Activated naive CD8-positive, alpha-beta T cell treated with anti-CD3 and anti-CD28 coated beads, Interleukin-2, amount 50 U/mL, for 24 hours (primary cell): ENCODE data around the gene AFG3L2.
"Not testable (repeated sequence)": the region's sequence is repeated elsewhere in the genome, so short reads cannot be mapped to it uniquely, and the experiment has no call there.

Experiments used
- ATAC-seq: fragments of 150-1000 bp; cut with Tn5 transposase; one replicate; pipeline ENCODE4 v1.10.0; 2021
- DNase-seq: peaks from one replicate; pipeline ENCODE4 v3.0.0; 2021
- H3K27ac Mint-ChIP-seq: one replicate; pipeline ENCODE4 v1.8.0; 2021; ENCODE audit warnings: mild to moderate bottlenecking, mixed read lengths
- H3K27me3 Mint-ChIP-seq: one replicate; pipeline ENCODE4 v1.8.0; 2021; ENCODE audit warnings: mixed read lengths
- H3K36me3 Mint-ChIP-seq: one replicate; pipeline ENCODE4 v1.8.0; 2021; ENCODE audit warnings: low read depth, mixed read lengths
- H3K4me1 Mint-ChIP-seq: one replicate; pipeline ENCODE4 v1.8.0; 2021; ENCODE audit warnings: mixed read lengths
- H3K4me3 Mint-ChIP-seq: one replicate; pipeline ENCODE4 v1.8.0; 2021; ENCODE audit warnings: mild to moderate bottlenecking, moderate library complexity, mixed read lengths
- H3K9me3 Mint-ChIP-seq: one replicate; pipeline ENCODE4 v1.8.0; 2021; ENCODE audit warnings: mixed read lengths

The AFG3L2 gene

GRCh38 chr18:12406371-12407111, 29.5 kb upstream of the AFG3L2 start:
- Mint-ChIP-seq H3K27ac (no peak overlapping the region), H3K4me3 (peak overlapping the region; percentile 48), H3K4me1 (peaks cover 31% of the 10 kb centered on the region), H3K9me3 (no peaks in the 10 kb centered on the region), H3K27me3 (peaks cover 48% of the 10 kb centered on the region), H3K36me3 (no peaks in the 10 kb centered on the region)
- ATAC-seq, result no peak
- no peak for DNase-seq

- Mint-ChIP-seq H3K27me3 (peaks cover 51% of the 10 kb centered on the region), H3K27ac (no peak overlapping the region), H3K36me3 (no peaks in the 10 kb centered on the region), H3K4me1 (peaks cover 31% of the 10 kb centered on the region), H3K9me3 (no peaks in the 10 kb centered on the region), H3K4me3 (no peak overlapping the region)
- no peak for ATAC-seq
- DNase-seq, result no peak
These were observed 28.0 kb upstream of the AFG3L2 start for GRCh38 chr18:12405066-12405465.

DNA sequence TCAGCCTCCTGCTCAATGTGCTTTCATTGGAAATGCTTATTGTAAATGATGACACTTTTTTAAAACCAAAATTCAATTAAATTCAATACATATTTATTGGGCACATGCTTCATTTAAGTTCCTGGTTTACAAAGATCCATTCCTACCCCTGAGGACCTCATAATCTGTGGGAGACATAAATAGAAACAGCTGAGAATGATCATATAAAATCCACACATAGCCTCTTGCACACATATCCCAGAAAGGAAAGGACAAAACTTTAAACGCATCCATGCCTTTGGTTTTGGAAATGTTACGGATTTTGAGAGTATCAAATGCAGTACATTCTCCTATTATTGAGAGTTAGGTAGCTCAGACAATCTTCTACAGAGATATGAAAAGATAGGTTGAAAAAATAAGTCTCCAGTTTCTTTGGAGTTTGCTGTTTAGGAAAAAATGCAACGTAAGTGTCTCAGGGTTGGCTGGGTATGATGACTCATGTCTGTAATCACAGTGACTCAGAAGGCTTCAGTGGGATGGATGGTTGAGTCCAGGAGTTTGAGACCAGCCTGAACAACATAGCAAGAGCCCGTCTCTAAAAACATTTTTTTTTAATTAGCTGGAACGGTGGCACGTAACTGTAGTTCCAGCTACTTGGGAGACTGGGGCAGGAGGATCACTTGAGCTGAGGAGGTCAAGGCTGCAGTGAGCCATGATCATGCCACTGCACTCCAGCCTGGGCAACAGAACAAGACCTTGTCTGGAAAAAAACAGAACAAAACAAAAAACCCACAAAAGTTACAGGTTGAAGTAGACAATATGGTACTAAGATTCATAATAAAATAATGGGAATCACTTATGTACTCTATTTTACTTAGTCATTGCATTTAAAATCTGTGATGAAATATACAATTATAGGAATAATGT, 26.8 kb upstream of the AFG3L2 start:
- DNase-seq, result no peak

GRCh38 chr18:12401881-12402280, 24.9 kb upstream of the AFG3L2 start:
- Mint-ChIP-seq H3K4me3 (no peak overlapping the region), H3K9me3 (no peaks in the 10 kb centered on the region), H3K36me3 (no peaks in the 10 kb centered on the region), H3K27me3 (peaks cover 49% of the 10 kb centered on the region), H3K27ac (no peak overlapping the region), H3K4me1 (peaks cover 18% of the 10 kb centered on the region)
- no peak for ATAC-seq
- no peak for DNase-seq

More for the DNA sequence above, 26.8 kb upstream of the AFG3L2 start:
- Mint-ChIP-seq H3K36me3 (no peaks in the 10 kb centered on the region), H3K4me1 (peaks cover 30% of the 10 kb centered on the region), H3K27ac (peak overlapping the region; percentile 22), H3K27me3 (peaks cover 52% of the 10 kb centered on the region), H3K4me3 (no peak overlapping the region), H3K9me3 (no peaks in the 10 kb centered on the region)
- no peak for ATAC-seq

DNA sequence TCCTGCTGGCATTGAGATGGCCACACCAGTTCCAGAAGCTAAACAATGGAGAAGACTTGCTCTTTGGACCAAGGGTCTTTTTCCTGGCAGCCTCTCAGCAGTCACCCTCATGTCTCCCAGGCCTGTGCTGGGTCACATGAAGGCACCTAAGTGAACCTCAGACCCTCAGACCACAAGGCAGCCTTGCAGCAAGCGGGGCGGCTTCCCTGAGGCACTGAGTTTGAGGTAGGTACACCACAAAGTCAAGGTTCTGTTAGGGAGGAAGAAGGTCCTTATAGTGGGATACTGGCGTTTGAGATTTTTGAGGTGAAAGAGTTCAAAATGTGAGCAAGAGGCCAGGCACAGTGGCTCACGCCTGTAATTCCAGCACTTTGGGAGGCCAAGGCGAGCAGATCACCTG, 22.2 kb upstream of the AFG3L2 start:
- Mint-ChIP-seq H3K27ac (no peak overlapping the region), H3K9me3 (no peaks in the 10 kb centered on the region), H3K4me1 (peaks cover 7% of the 10 kb centered on the region), H3K27me3 (peaks cover 29% of the 10 kb centered on the region), H3K4me3 (no peak overlapping the region), H3K36me3 (no peaks in the 10 kb centered on the region)
- DNase-seq (no peak), ATAC-seq (no peak)

- DNase-seq, result no peak
- Mint-ChIP-seq H3K4me1 (peaks cover 1% of the 10 kb centered on the region), H3K27me3 (peaks cover 24% of the 10 kb centered on the region), H3K27ac (no peak overlapping the region), H3K4me3 (no peak overlapping the region), H3K36me3 (no peaks in the 10 kb centered on the region), H3K9me3 (no peaks in the 10 kb centered on the region)
- no peak for ATAC-seq
These were observed 21.6 kb upstream of the AFG3L2 start for GRCh38 chr18:12398625-12399024.

GRCh38 chr18:12397793-12398192, 20.8 kb upstream of the AFG3L2 start:
- Mint-ChIP-seq H3K4me1 (no peaks in the 10 kb centered on the region), H3K27ac (no peak overlapping the region), H3K36me3 (no peaks in the 10 kb centered on the region), H3K27me3 (peaks cover 22% of the 10 kb centered on the region), H3K9me3 (no peaks in the 10 kb centered on the region), H3K4me3 (no peak overlapping the region)
- ATAC-seq, result no peak
- no peak for DNase-seq

DNA sequence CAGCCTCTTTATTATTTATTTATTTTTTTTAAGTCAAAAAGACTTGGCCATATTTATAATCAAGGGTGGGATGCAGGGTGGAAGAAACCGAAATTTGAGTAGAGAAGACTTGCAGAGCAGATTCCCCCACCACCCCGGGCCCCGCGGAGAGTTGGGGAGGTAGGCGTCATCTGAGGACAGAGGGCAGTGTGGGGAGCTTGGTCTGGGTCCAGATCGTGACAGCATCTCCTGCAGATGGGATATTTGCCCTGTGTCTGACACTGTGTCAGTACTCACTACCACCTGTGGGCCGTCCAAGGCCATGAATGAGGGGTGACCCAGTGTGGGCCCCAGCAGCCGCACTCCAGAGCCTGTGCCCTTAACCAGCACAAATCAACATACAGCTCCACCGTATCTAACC, 20.2 kb upstream of the AFG3L2 start:
- Mint-ChIP-seq H3K4me1 (no peaks in the 10 kb centered on the region), H3K4me3 (no peak overlapping the region), H3K27ac (no peak overlapping the region), H3K36me3 (no peaks in the 10 kb centered on the region), H3K27me3 (peaks cover 16% of the 10 kb centered on the region), H3K9me3 (no peaks in the 10 kb centered on the region)
- DNase-seq (no peak), ATAC-seq (no peak)

DNA sequence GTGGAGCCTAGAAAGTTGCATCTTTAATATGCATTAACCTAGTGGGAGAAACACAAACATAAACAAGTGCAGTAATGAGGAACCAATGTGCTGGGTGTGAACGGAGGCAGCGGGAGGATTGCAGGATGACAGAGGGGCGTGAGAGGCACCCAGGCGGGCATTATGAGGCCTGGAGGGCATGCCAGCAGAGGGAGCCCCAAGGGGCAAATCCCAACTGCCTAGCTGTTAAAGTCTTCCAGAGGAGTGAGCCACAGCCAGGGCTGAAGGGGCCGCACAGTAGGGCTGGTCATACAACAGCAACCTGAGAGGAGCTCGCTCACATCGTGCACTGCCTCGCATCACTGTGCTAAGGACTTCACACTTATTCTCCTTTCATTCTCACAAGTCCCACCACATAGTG, 17.4 kb upstream of the AFG3L2 start:
- Mint-ChIP-seq H3K27me3 (peaks cover 7% of the 10 kb centered on the region), H3K36me3 (no peaks in the 10 kb centered on the region), H3K9me3 (no peaks in the 10 kb centered on the region), H3K4me1 (peaks cover 3% of the 10 kb centered on the region), H3K4me3 (no peak overlapping the region), H3K27ac (no peak overlapping the region)
- DNase-seq (peak; percentile 29), ATAC-seq (peak; percentile 51)

- H3K9me3 Mint-ChIP-seq, result no peaks in the 10 kb centered on the region
- H3K4me3 Mint-ChIP-seq, result no peak overlapping the region
- H3K36me3 Mint-ChIP-seq, result no peaks in the 10 kb centered on the region
- H3K27ac Mint-ChIP-seq, result no peak overlapping the region
- peaks cover 3% of the 10 kb centered on the region for H3K4me1 Mint-ChIP-seq
- DNase-seq (no peak), ATAC-seq (no peak)
- H3K27me3 Mint-ChIP-seq, result peaks cover 7% of the 10 kb centered on the region
These were observed 17.0 kb upstream of the AFG3L2 start for GRCh38 chr18:12393998-12394397.

GRCh38 chr18:12393510-12393909, 16.5 kb upstream of the AFG3L2 start:
- Mint-ChIP-seq H3K4me3 (no peak overlapping the region), H3K36me3 (no peaks in the 10 kb centered on the region), H3K4me1 (peaks cover 3% of the 10 kb centered on the region), H3K27ac (no peak overlapping the region), H3K27me3 (peaks cover 7% of the 10 kb centered on the region), H3K9me3 (no peaks in the 10 kb centered on the region)
- DNase-seq, result no peak
- no peak for ATAC-seq

DNA sequence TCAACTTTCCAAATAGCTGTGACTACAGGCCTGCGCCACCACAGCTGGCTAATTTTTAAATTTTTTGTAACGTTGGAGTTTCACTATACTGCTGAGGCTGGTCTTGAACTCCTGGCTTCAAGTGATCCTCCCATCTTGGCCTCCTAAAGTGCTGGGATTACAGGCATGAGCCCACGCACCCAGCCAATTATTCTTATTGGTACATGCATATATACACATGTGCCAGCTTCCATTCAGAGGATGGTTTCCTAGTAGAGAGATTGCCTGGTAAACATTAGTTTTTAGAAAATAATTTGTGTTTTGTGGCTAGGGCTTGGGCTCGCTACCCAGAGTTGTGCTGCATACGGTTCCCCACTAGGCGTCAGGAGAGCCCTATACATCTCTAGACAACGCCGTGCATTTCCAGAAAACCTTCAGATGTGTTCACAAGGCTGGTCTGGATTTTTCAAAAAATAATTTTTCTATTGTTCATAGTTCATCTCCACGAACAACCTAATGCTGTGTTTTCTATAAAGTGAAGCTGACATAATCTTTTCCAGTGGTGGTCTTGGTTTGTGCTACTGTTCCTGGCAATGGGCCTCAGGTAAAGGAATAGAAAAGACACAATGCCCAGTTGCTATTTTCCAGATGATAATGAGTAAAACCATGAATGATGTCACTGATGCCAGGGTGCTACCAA, 14.6 kb upstream of the AFG3L2 start:
- H3K36me3 Mint-ChIP-seq, result no peaks in the 10 kb centered on the region
- H3K4me3 Mint-ChIP-seq, result no peak overlapping the region
- H3K27me3 Mint-ChIP-seq, result peaks cover 7% of the 10 kb centered on the region
- peaks cover 3% of the 10 kb centered on the region for H3K4me1 Mint-ChIP-seq
- no peak overlapping the region for H3K27ac Mint-ChIP-seq
- no peaks in the 10 kb centered on the region for H3K9me3 Mint-ChIP-seq
- peak; percentile 85 for ATAC-seq
- DNase-seq, result peak; percentile 54

DNA sequence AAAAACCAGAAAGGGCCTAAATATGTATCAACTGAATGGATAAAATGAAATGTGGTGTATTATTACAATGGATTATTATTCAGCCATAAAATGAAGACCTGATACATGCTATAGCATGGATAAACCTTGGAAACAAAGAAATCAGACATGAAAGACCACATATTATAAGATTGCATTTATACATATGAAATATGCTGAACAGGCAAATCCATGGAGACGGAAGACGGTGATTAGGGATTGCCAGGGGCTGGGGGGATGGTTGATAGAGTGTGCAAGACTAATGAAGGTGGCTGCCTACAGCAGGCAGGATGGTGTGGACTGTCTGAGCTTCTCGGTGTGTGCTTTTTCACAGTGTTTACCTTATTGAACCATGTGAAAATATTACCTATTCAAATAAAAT, 11.4 kb upstream of the AFG3L2 start:
- Mint-ChIP-seq H3K27ac (no peak overlapping the region), H3K4me1 (peaks cover 3% of the 10 kb centered on the region), H3K27me3 (peaks cover under 1% of the 10 kb centered on the region), H3K36me3 (no peaks in the 10 kb centered on the region), H3K9me3 (no peaks in the 10 kb centered on the region), H3K4me3 (no peak overlapping the region)
- DNase-seq (no peak), ATAC-seq (no peak)

DNA sequence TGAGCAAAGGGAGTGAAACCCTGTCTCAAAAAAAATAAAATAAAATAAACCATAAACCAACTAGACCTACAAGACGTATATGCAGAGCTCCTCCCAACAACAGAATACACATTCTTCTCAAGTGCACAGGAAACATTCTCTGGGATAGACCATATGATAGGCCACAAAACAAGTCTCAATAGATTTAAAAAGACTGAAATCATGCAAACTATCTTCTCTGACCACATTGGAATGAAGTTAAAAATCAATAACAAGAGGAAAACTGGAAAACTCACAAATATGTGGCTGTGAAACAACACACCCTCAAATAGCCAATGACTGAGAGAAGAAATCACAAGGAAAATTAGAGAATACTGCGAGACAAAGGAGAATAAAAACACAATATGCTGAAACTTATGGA, 7.2 kb upstream of the AFG3L2 start:
- Mint-ChIP-seq H3K27me3 (no peaks in the 10 kb centered on the region), H3K27ac (no peak overlapping the region), H3K36me3 (no peaks in the 10 kb centered on the region), H3K4me1 (no peaks in the 10 kb centered on the region), H3K9me3 (no peaks in the 10 kb centered on the region), H3K4me3 (no peak overlapping the region)
- ATAC-seq (no peak), DNase-seq (no peak)

GRCh38 chr18:12383759-12384158, 6.7 kb upstream of the AFG3L2 start:
- H3K9me3 Mint-ChIP-seq, H3K4me1 Mint-ChIP-seq: not testable (repeated sequence)

More at GRCh38 chr18:12383759-12384158, 6.7 kb upstream of the AFG3L2 start:
- not testable (repeated sequence) for H3K36me3 Mint-ChIP-seq, ATAC-seq, H3K4me3 Mint-ChIP-seq, H3K27ac Mint-ChIP-seq, H3K27me3 Mint-ChIP-seq, DNase-seq
